Measurements from ENCODE around the gene TBC1D14. TPM values are rescaled to one million over a fixed set of nuclear protein-coding genes. Genes with fewer than 3 reads are reported as not detected.

TBC1D14 gene
- total and polyA plus RNA-seq, 2 donors from 2014 or later: 44.9 to 77.7 TPM

- peak overlapping the region in 2 of 3 donors; percentile 57 to 80 for H3K9ac ChIP-seq (ENCODE audit: low read length in 3 of 3)
- H3K4me3 ChIP-seq (ENCODE audit: low read length in 3 of 3): peak overlapping the region in 2 of 3 donors; percentile 3 to 36
- no peak for FAIRE-seq
- peak in 1 of 5 donors; percentile 89 for DNase-seq
- peaks cover 2 to 38% (median 37%) of the 10 kb centered on the region in 3 donors for H3K4me1 ChIP-seq (ENCODE audit: control insufficient read depth in 2 of 3, insufficient read depth in 2 of 3, low read depth in 1 of 3, low read length in 3 of 3)
- intact Hi-C loops (cut with DNase I): no loop called here
- no peaks in the 10 kb centered on the region for H3K36me3 ChIP-seq (ENCODE audit: control insufficient read depth in 2 of 3, insufficient read depth in 3 of 3, low read length in 3 of 3)
- peak overlapping the region; percentile 85 to 89 for H3K27ac ChIP-seq (ENCODE audit: low read depth in 2 of 2, low read length in 2 of 2)
- no peaks in the 10 kb centered on the region for H3K9me3 ChIP-seq (ENCODE audit: control insufficient read depth in 2 of 3, insufficient read depth in 1 of 3, low read length in 3 of 3)
- no peak for TF ChIP-seq CTCF (IDR thresholded peaks at IDR 0.05; ENCODE audit: borderline replicate concordance, extremely low read depth, insufficient read depth)
- no peaks in the 10 kb centered on the region for H3K27me3 ChIP-seq (ENCODE audit: control insufficient read depth, insufficient read depth, low read length)
Observed at GRCh38 chr4:6916587-6917460, 7.2 kb downstream of the TBC1D14 start.

GRCh38 chr4:6917461-6918271, 8.0 kb downstream of the TBC1D14 start:
- TF ChIP-seq CTCF (IDR thresholded peaks at IDR 0.05; ENCODE audit: borderline replicate concordance, extremely low read depth, insufficient read depth): peak; percentile 41
- no peaks in the 10 kb centered on the region for H3K36me3 ChIP-seq (ENCODE audit: control insufficient read depth in 2 of 3, insufficient read depth in 3 of 3, low read length in 3 of 3)
- no peak for FAIRE-seq
- no peaks in the 10 kb centered on the region for H3K27me3 ChIP-seq (ENCODE audit: control insufficient read depth, insufficient read depth, low read length)
- H3K4me1 ChIP-seq (ENCODE audit: control insufficient read depth in 2 of 3, insufficient read depth in 2 of 3, low read depth in 1 of 3, low read length in 3 of 3): peaks cover 2 to 38% (median 37%) of the 10 kb centered on the region in 3 donors
- no peaks in the 10 kb centered on the region for H3K9me3 ChIP-seq (ENCODE audit: control insufficient read depth in 2 of 3, insufficient read depth in 1 of 3, low read length in 3 of 3)
- H3K4me3 ChIP-seq (ENCODE audit: low read length in 3 of 3): no peak overlapping the region
- peak overlapping the region in 2 of 3 donors; percentile 57 to 80 for H3K9ac ChIP-seq (ENCODE audit: low read length in 3 of 3)
- DNase-seq: peak; percentile 46 to 94 (median 73)
- H3K27ac ChIP-seq (ENCODE audit: low read depth in 2 of 2, low read length in 2 of 2): peak overlapping the region; percentile 85 to 89
- intact Hi-C loops (cut with DNase I): no loop called here

GRCh38 chr4:6918338-6918737, 8.7 kb downstream of the TBC1D14 start:
- Histone ChIP-seq H3K9me3 (ENCODE audit: control insufficient read depth in 2 of 3, insufficient read depth in 1 of 3, low read length in 3 of 3) (no peaks in the 10 kb centered on the region), H3K4me1 (ENCODE audit: control insufficient read depth in 2 of 3, insufficient read depth in 2 of 3, low read depth in 1 of 3, low read length in 3 of 3) (peaks cover 2 to 38% (median 37%) of the 10 kb centered on the region in 3 donors), H3K9ac (ENCODE audit: low read length in 3 of 3) (peak overlapping the region in 2 of 3 donors; percentile 33 to 43), H3K27me3 (ENCODE audit: control insufficient read depth, insufficient read depth, low read length) (no peaks in the 10 kb centered on the region), H3K27ac (ENCODE audit: low read depth in 2 of 2, low read length in 2 of 2) (peak overlapping the region; percentile 85 to 89), H3K36me3 (ENCODE audit: control insufficient read depth in 2 of 3, insufficient read depth in 3 of 3, low read length in 3 of 3) (no peaks in the 10 kb centered on the region), H3K4me3 (ENCODE audit: low read length in 3 of 3) (peak overlapping the region in 1 of 3 donors; percentile 10)
- intact Hi-C loops (cut with DNase I): no loop called here
- DNase-seq (no peak), FAIRE-seq (no peak)
- TF ChIP-seq CTCF (IDR thresholded peaks at IDR 0.05; ENCODE audit: borderline replicate concordance, extremely low read depth, insufficient read depth): no peak

Measured in kidney (tissue), 14 donors.